DND-41 (cell line): ENCODE measurements around the gene DNM3.

Experiments used
- CTCF ChIP-seq: IDR thresholded peaks from 2 replicates; pipeline ENCODE4 v1.5.1; 2012; ENCODE audit warnings: borderline replicate concordance, low read length, moderate library complexity, mild to moderate bottlenecking; ENCODE audit not compliant: poor library complexity, severe bottlenecking; ENCODE audit errors: extremely low read depth
- EZH2 ChIP-seq: IDR thresholded peaks from 3 replicates; pipeline ENCODE4 v1.6.1; 2012; ENCODE audit warnings: borderline replicate concordance, low read depth, mild to moderate bottlenecking, moderate library complexity, low read length, inconsistent platforms; ENCODE audit not compliant: severe bottlenecking

GRCh38 chr1:172455451-172455850 is 614.2 kb downstream of the DNM3 start:
- TF ChIP-seq CTCF (no peak), EZH2 (no peak)
